Measurements from ENCODE around the gene TPRN.

DNA sequence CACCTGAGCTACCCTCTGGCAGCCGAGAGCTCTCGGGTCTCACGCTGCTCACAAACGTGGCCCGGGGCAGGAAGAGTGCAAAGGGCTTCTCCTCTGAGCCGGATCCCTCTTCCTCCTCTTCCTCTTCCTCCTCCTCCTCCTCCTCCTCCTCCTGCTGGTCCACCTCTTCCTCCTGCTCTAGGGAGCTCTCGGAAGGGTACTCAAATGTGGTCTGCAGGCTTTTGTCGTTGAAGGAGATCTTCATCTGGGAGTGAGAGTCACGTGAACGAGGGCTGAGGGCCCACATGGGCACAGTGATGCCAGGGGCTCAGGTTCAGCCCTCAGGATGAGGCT, 8.1 kb downstream of the TPRN start:
- TF ChIP-seq, protein P1, sequence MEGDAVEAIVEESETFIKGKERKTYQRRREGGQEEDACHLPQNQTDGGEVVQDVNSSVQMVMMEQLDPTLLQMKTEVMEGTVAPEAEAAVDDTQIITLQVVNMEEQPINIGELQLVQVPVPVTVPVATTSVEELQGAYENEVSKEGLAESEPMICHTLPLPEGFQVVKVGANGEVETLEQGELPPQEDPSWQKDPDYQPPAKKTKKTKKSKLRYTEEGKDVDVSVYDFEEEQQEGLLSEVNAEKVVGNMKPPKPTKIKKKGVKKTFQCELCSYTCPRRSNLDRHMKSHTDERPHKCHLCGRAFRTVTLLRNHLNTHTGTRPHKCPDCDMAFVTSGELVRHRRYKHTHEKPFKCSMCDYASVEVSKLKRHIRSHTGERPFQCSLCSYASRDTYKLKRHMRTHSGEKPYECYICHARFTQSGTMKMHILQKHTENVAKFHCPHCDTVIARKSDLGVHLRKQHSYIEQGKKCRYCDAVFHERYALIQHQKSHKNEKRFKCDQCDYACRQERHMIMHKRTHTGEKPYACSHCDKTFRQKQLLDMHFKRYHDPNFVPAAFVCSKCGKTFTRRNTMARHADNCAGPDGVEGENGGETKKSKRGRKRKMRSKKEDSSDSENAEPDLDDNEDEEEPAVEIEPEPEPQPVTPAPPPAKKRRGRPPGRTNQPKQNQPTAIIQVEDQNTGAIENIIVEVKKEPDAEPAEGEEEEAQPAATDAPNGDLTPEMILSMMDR (IDR thresholded peaks at IDR 0.05 in 8 of 11, conservative IDR thresholded peaks at IDR 0.05 in 3 of 11): no peak
- TF ChIP-seq POLR2AphosphoS5 (IDR thresholded peaks at IDR 0.05) (no peak), POLR2A (IDR thresholded peaks at IDR 0.05) (no peak)
